C4-2B (cell line): ENCODE data around the gene HSPA13.

Experiments used
- ZFX ChIP-seq: fragments of 450-650 bp; IDR thresholded peaks from 2 replicates; pipeline ENCODE4 v1.6.1; 2017
- TF ChIP-seq, protein P1 (sequence below): fragments of 450-650 bp; conservative IDR thresholded peaks from 2 replicates; pipeline ENCODE4 v1.5.1; 2017; ENCODE audit warnings: mild to moderate bottlenecking

GRCh38 chr21:14382835-14383595, at the start of gene HSPA13:
- TF ChIP-seq, protein P1, sequence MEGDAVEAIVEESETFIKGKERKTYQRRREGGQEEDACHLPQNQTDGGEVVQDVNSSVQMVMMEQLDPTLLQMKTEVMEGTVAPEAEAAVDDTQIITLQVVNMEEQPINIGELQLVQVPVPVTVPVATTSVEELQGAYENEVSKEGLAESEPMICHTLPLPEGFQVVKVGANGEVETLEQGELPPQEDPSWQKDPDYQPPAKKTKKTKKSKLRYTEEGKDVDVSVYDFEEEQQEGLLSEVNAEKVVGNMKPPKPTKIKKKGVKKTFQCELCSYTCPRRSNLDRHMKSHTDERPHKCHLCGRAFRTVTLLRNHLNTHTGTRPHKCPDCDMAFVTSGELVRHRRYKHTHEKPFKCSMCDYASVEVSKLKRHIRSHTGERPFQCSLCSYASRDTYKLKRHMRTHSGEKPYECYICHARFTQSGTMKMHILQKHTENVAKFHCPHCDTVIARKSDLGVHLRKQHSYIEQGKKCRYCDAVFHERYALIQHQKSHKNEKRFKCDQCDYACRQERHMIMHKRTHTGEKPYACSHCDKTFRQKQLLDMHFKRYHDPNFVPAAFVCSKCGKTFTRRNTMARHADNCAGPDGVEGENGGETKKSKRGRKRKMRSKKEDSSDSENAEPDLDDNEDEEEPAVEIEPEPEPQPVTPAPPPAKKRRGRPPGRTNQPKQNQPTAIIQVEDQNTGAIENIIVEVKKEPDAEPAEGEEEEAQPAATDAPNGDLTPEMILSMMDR, result no peak
- TF ChIP-seq ZFX, result no peak
